ENCODE data around the gene LDAH. TPM values are rescaled to one million over a fixed set of nuclear protein-coding genes. Genes with fewer than 3 reads are reported as not detected.
A peak's percentile ranks its signal among the peaks of the same experiment; 100 is the strongest.

LDAH gene
- total and polyA plus RNA-seq, 4 experiments from 2014 or later = 12.3 to 23.9 (median 18.8) TPM

DNA sequence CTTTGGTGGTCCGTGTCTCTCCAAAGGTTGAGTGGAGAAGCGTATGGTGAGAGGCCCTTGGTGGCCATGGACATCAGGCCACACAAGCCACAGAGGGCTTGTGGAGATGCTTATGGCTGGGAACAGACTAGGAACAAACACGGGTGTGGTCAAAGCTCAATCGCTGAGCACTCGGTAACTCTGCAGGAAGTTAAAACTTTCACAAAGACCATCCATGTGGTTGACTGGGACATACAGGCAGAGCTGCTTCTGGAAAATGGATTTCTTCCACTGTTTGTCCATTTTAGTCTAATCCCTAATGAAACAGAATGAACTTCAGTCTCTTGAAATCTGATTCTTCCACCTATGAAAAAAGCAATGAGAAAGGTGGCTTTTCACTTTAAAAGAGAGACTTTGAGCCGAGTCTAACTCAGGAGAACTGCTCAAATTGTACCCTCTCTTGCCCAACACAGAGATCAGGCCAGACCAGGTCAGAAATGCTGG lies 138.3 kb downstream of the LDAH start:
- no peak overlapping the region for H3K4me3 ChIP-seq (ENCODE audit: low read length in 2 of 2)
- H3K4me3 Mint-ChIP-seq = no peak overlapping the region
- POLR2A ChIA-PET (ENCODE audit: partially characterized antibody) = no interaction called here
- H3K36me3 ChIP-seq (ENCODE audit: insufficient read depth, low read length) = peaks cover 7% of the 10 kb centered on the region
- H3K36me3 Mint-ChIP-seq = peaks cover 65 to 74% of the 10 kb centered on the region in 2 donors
- H3K27ac Mint-ChIP-seq = peak overlapping the region in 1 of 7 donors; percentile 56
- intact Hi-C loops (cut with micrococcal nuclease) = no loop called here
- CTCF ChIA-PET (ENCODE audit: partially characterized antibody) = no interaction called here
- peaks cover 0 to 16% (median 10%) of the 10 kb centered on the region in 4 donors for H3K4me1 Mint-ChIP-seq
- H3K4me1 ChIP-seq (ENCODE audit: insufficient read depth, low read length) = no peaks in the 10 kb centered on the region
- no peaks in the 10 kb centered on the region for H3K9me3 ChIP-seq (ENCODE audit: control insufficient read depth in 1 of 2, low read length in 2 of 2)
- peaks cover 0 to 2% (median 0%) of the 10 kb centered on the region in 8 donors for H3K9me3 Mint-ChIP-seq
- DNase-seq = no peak
- H3K27ac ChIP-seq (ENCODE audit: low read depth, low read length) = no peak overlapping the region
- H3K27me3 ChIP-seq (ENCODE audit: insufficient read depth, low read length) = no peaks in the 10 kb centered on the region
- no peaks in the 10 kb centered on the region for H3K27me3 Mint-ChIP-seq

DNA sequence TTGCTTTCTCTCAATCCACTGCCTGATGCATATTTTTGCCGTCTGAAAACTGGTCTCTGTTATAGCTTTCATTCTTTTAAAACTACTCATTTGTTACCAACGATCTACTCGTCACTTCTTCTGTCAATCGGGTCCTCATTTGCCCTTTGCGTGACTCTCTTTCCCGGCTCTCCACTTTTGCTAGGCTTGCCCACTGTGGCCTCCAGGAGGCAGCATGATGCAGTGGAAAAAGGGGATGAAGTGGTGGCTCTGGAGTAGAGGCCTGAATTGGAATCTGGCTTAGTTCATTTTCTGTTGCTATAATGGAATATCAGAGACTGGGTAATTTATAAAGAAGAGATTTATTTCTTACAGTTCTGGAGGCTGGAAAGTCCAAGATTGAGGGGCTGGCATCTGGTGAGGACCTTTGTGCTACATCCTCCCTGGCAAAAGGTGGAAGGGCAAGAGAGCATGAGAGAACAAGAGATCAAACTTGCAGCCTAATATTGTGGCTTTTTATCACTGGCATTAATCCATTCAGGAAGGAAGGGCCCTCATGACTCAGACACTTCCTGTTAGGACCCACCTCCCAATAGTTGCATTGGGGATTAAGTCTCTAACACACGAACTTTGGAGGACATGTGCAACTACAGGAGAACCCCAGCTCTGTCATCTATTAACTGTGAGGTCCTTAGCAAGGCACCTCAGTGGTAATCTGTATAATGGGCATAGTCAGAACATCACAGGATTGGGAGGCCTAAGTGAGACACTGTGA lies 140.6 kb downstream of the LDAH start:
- H3K36me3 Mint-ChIP-seq = peaks cover 46 to 55% of the 10 kb centered on the region in 2 donors
- Histone ChIP-seq H3K4me3 (ENCODE audit: low read length in 2 of 2) (no peak overlapping the region), H3K9me3 (ENCODE audit: control insufficient read depth in 1 of 2, low read length in 2 of 2) (no peaks in the 10 kb centered on the region), H3K27ac (ENCODE audit: low read depth, low read length) (no peak overlapping the region), H3K36me3 (ENCODE audit: insufficient read depth, low read length) (peaks cover 7% of the 10 kb centered on the region), H3K4me1 (ENCODE audit: insufficient read depth, low read length) (no peaks in the 10 kb centered on the region), H3K27me3 (ENCODE audit: insufficient read depth, low read length) (no peaks in the 10 kb centered on the region)
- H3K27ac Mint-ChIP-seq = peak overlapping the region in 4 of 7 donors; percentile 23 to 61 (median 48)
- intact Hi-C loops (cut with micrococcal nuclease) = no loop called here
- DNase-seq = no peak
- ChIA-PET CTCF (ENCODE audit: partially characterized antibody) (interaction anchor here (1.2 to 1.7 kb wide), 2 partner anchors 21 to 31 kb away, joined by 4 to 9 read pairs; no protein-coding TSS in a partner anchor), POLR2A (ENCODE audit: partially characterized antibody) (no interaction called here)
- H3K4me3 Mint-ChIP-seq = no peak overlapping the region
- H3K4me1 Mint-ChIP-seq = peaks cover 0 to 16% (median 10%) of the 10 kb centered on the region in 4 donors
- no peaks in the 10 kb centered on the region for H3K27me3 Mint-ChIP-seq
- no peaks in the 10 kb centered on the region for H3K9me3 Mint-ChIP-seq

DNA sequence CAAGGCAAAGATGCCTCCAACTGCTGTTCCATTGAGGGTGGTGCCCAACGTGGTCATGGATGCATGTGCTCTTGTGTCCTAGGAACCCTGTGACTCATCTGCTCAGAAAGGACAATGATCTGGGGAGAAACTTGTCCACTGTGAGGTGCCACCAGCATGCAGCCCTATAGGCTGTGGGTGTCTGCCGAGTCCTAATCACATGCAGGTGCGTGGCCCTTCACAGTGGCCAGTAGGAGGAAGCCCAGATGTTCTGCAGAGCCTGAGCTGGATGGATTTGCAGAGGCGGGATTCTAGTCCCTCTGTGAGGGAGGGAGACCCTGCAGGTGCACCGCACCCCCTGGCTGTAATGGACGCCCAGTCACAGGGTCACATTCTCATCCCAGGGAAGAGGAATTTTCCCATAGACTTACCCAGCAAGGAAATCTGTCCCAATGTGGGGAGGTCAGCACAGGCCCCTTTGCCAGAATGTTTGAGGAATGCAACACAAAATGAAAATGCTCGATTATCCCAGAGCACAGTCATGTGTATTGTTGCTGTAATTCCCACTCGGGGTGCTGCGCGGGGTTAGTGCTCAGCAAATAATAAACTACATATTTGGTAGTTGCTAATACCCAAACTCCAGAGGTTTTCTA lies 142.0 kb downstream of the LDAH start:
- intact Hi-C loops (cut with micrococcal nuclease) = no loop called here
- H3K27ac Mint-ChIP-seq = no peak overlapping the region

DNA sequence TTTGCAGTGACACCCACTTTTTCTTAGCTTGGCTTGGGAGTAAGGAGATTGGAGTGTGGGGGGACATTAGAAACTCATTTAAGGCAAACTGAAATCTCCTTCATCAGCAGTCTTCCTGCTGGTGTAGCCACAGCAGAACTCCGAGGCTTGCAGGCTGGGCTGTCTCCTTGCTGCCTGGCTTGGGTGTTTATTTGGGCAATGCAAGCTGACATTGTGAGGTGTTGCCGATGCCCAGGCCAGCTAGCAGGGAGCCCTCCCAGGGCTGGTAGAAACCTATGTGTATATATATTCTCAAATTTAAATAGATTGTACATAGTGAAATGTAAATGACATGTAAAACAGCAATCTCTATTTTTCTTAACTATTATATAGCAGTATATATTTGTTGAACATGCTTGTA lies 144.1 kb downstream of the LDAH start:
- POLR2A ChIA-PET (ENCODE audit: partially characterized antibody) = interaction anchor here (1.6 kb wide), 1 partner anchor 28 kb away, joined by 5 read pairs; the partner anchor contains the start of gene HS1BP3

More for the DNA sequence above, 142.0 kb downstream of the LDAH start:
- peaks cover 33 to 44% of the 10 kb centered on the region in 2 donors for H3K36me3 Mint-ChIP-seq
- peaks cover 3 to 16% (median 10%) of the 10 kb centered on the region in 4 donors for H3K4me1 Mint-ChIP-seq
- DNase-seq = no peak
- no peak overlapping the region for H3K4me3 Mint-ChIP-seq
- Histone ChIP-seq H3K36me3 (ENCODE audit: insufficient read depth, low read length) (peaks cover 7% of the 10 kb centered on the region), H3K4me3 (ENCODE audit: low read length in 2 of 2) (no peak overlapping the region), H3K27ac (ENCODE audit: low read depth, low read length) (no peak overlapping the region), H3K27me3 (ENCODE audit: insufficient read depth, low read length) (no peaks in the 10 kb centered on the region), H3K9me3 (ENCODE audit: control insufficient read depth in 1 of 2, low read length in 2 of 2) (no peaks in the 10 kb centered on the region), H3K4me1 (ENCODE audit: insufficient read depth, low read length) (no peaks in the 10 kb centered on the region)
- H3K27me3 Mint-ChIP-seq = no peaks in the 10 kb centered on the region
- CTCF ChIA-PET (ENCODE audit: partially characterized antibody) = interaction anchor here (1.7 kb wide), 1 partner anchor 20 kb away, joined by 9 read pairs; no protein-coding TSS in a partner anchor
- no peaks in the 10 kb centered on the region for H3K9me3 Mint-ChIP-seq
- POLR2A ChIA-PET (ENCODE audit: partially characterized antibody) = no interaction called here

DNA sequence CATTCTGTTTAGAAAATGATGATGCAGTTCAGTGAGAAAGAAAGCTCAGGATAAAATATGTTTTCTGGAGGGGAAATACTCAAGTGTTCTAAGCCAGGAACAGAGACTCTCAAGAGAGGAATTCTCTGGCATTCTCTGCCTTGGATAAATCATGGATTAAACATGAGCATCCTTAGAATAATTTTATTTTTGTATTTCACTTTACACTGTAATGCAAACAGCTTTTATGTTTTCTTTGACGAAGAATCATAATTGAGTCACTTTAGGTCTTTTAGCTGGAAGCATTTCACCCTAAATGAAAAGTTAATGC lies 144.9 kb downstream of the LDAH start:
- Histone ChIP-seq H3K27ac (ENCODE audit: low read depth, low read length) (no peak overlapping the region), H3K9me3 (ENCODE audit: control insufficient read depth in 1 of 2, low read length in 2 of 2) (no peaks in the 10 kb centered on the region), H3K4me1 (ENCODE audit: insufficient read depth, low read length) (no peaks in the 10 kb centered on the region), H3K27me3 (ENCODE audit: insufficient read depth, low read length) (peaks cover under 1% of the 10 kb centered on the region), H3K36me3 (ENCODE audit: insufficient read depth, low read length) (no peaks in the 10 kb centered on the region), H3K4me3 (ENCODE audit: low read length in 2 of 2) (no peak overlapping the region)
- no peak for DNase-seq
- POLR2A ChIA-PET (ENCODE audit: partially characterized antibody) = interaction anchor here (1.6 kb wide), 1 partner anchor 27 kb away, joined by 5 read pairs; the partner anchor contains the start of gene HS1BP3
- no peak overlapping the region for H3K4me3 Mint-ChIP-seq
- CTCF ChIA-PET (ENCODE audit: partially characterized antibody) = interaction anchor here (11.2 kb wide), 1 partner anchor 17 kb away, joined by 73 read pairs; no protein-coding TSS in a partner anchor
- H3K36me3 Mint-ChIP-seq = peaks cover 14 to 23% of the 10 kb centered on the region in 2 donors
- H3K4me1 Mint-ChIP-seq = peaks cover 3 to 9% (median 6%) of the 10 kb centered on the region in 4 donors
- peaks cover 2 to 8% of the 10 kb centered on the region in 2 donors for H3K27me3 Mint-ChIP-seq
- H3K9me3 Mint-ChIP-seq = no peaks in the 10 kb centered on the region
- H3K27ac Mint-ChIP-seq = peak overlapping the region in 2 of 7 donors; percentile 10 to 85
- intact Hi-C loops (cut with micrococcal nuclease) = no loop called here

More for the DNA sequence above, 144.1 kb downstream of the LDAH start:
- H3K9me3 Mint-ChIP-seq = no peaks in the 10 kb centered on the region
- DNase-seq = no peak
- H3K27me3 Mint-ChIP-seq = peaks cover 0 to 5% of the 10 kb centered on the region in 2 donors
- CTCF ChIA-PET (ENCODE audit: partially characterized antibody) = interaction anchor here (11.2 kb wide), 1 partner anchor 17 kb away, joined by 73 read pairs; no protein-coding TSS in a partner anchor
- H3K27ac Mint-ChIP-seq = no peak overlapping the region
- H3K4me3 Mint-ChIP-seq = no peak overlapping the region
- no peak overlapping the region for H3K4me3 ChIP-seq (ENCODE audit: low read length in 2 of 2)
- H3K27me3 ChIP-seq (ENCODE audit: insufficient read depth, low read length) = no peaks in the 10 kb centered on the region
- H3K27ac ChIP-seq (ENCODE audit: low read depth, low read length) = no peak overlapping the region
- intact Hi-C loops (cut with micrococcal nuclease) = no loop called here
- no peaks in the 10 kb centered on the region for H3K4me1 ChIP-seq (ENCODE audit: insufficient read depth, low read length)
- H3K9me3 ChIP-seq (ENCODE audit: control insufficient read depth in 1 of 2, low read length in 2 of 2) = no peaks in the 10 kb centered on the region
- H3K36me3 Mint-ChIP-seq = peaks cover 20 to 30% of the 10 kb centered on the region in 2 donors
- H3K4me1 Mint-ChIP-seq = peaks cover 3 to 16% (median 9%) of the 10 kb centered on the region in 4 donors
- no peaks in the 10 kb centered on the region for H3K36me3 ChIP-seq (ENCODE audit: insufficient read depth, low read length)

DNA sequence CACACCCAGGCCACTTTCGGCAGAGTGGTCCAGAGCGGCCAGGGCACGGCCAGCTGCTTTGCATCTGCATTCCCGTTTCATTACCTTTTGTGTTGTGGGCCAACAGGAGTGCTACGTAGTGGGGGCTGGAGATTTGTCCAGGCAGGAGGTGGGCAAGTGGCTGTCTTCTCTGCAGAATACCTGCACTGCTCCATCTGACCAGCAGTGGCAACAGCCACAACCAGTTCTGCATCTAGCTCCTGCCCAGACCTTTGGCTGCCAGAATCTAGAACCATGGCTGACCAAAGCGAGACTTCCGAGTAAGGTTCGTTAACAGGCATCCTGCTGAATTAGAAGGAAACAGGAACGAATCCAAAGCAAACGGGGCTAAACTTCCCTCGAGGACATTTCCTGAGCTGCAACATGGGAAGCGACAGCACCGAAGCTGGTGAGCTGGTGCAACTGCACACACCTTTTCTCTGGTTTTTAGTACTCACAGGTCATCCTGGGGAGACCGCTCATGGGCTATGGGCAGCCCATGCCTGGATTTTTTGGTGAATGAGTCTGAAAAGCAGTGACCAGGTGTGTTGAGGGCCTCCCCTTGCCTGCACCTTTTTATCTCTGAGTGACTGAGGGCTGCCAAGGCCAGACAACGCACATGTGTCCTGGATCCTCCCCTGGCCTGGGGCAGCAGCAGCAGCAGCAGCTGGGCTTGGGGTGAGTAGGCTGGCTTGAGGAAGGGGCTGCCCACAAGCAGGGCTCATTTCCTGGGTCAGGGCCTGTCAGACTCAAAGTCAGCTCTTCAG lies 145.4 kb downstream of the LDAH start:
- H3K27me3 Mint-ChIP-seq = peaks cover 2 to 12% of the 10 kb centered on the region in 2 donors
- peaks cover 2 to 4% (median 4%) of the 10 kb centered on the region in 4 donors for H3K4me1 Mint-ChIP-seq
- peaks cover 10 to 20% of the 10 kb centered on the region in 2 donors for H3K36me3 Mint-ChIP-seq
- no peak for DNase-seq
- Histone ChIP-seq H3K4me3 (ENCODE audit: low read length in 2 of 2) (no peak overlapping the region), H3K36me3 (ENCODE audit: insufficient read depth, low read length) (no peaks in the 10 kb centered on the region), H3K27me3 (ENCODE audit: insufficient read depth, low read length) (peaks cover 6% of the 10 kb centered on the region), H3K27ac (ENCODE audit: low read depth, low read length) (no peak overlapping the region), H3K4me1 (ENCODE audit: insufficient read depth, low read length) (no peaks in the 10 kb centered on the region), H3K9me3 (ENCODE audit: control insufficient read depth in 1 of 2, low read length in 2 of 2) (no peaks in the 10 kb centered on the region)
- ChIA-PET POLR2A (ENCODE audit: partially characterized antibody) (interaction anchor here (1.6 kb wide), 1 partner anchor 27 kb away, joined by 5 read pairs; the partner anchor contains the start of gene HS1BP3), CTCF (ENCODE audit: partially characterized antibody) (interaction anchor here (1.3 to 11.2 kb wide), 2 partner anchors 8 to 16 kb away, joined by 3 to 73 read pairs; no protein-coding TSS in a partner anchor)
- intact Hi-C loops (cut with micrococcal nuclease) = no loop called here
- H3K4me3 Mint-ChIP-seq = no peak overlapping the region
- no peaks in the 10 kb centered on the region for H3K9me3 Mint-ChIP-seq
- H3K27ac Mint-ChIP-seq = peak overlapping the region in 4 of 7 donors; percentile 10 to 85 (median 42)

All from CD4-positive, alpha-beta memory T cell (primary cell).